ENCODE measurements around the gene CDH1. TPM values are rescaled to one million over a fixed set of nuclear protein-coding genes. Genes with fewer than 3 reads are reported as not detected.

The CDH1 gene
- total RNA-seq, 2 experiments from 2014 or later, result 0.31 to 0.49 TPM

- Histone ChIP-seq H3K4me1 (ENCODE audit: insufficient read depth, low read length) (peaks cover 5% of the 10 kb centered on the region), H3K9me3 (ENCODE audit: control insufficient read depth in 1 of 2, insufficient read depth in 1 of 2, low read length in 2 of 2) (no peaks in the 10 kb centered on the region), H3K27ac (ENCODE audit: low read depth in 1 of 2, low read length in 2 of 2) (no peak overlapping the region), H3K36me3 (ENCODE audit: insufficient read depth, low read length) (no peaks in the 10 kb centered on the region), H3K27me3 (ENCODE audit: control insufficient read depth in 1 of 2, insufficient read depth in 2 of 2, low read length in 2 of 2) (no peaks in the 10 kb centered on the region), H3K4me3 (ENCODE audit: low read length) (no peak overlapping the region)
- H3K9me3 Mint-ChIP-seq, result no peaks in the 10 kb centered on the region
- no peak overlapping the region for H3K27ac Mint-ChIP-seq
- no peak overlapping the region for H3K4me3 Mint-ChIP-seq
- no peak for DNase-seq
- ChIA-PET CTCF (no interaction called here), POLR2A (no interaction called here)
- H3K27me3 Mint-ChIP-seq, result no peaks in the 10 kb centered on the region
- no peak for TF ChIP-seq CTCF (IDR thresholded peaks at IDR 0.05)
- peaks cover 4% of the 10 kb centered on the region for H3K4me1 Mint-ChIP-seq (ENCODE audit: low read depth)
- H3K36me3 Mint-ChIP-seq (ENCODE audit: low read depth), result no peaks in the 10 kb centered on the region
- intact Hi-C loops (cut with DNase I, micrococcal nuclease), result no loop called here
- ATAC-seq (ENCODE audit: poor library complexity), result no peak
These were observed 14.1 kb downstream of the CDH1 start for GRCh38 chr16:68751160-68751559.

- H3K9me3 Mint-ChIP-seq, result no peaks in the 10 kb centered on the region
These were observed 15.5 kb downstream of the CDH1 start for GRCh38 chr16:68752602-68753001.

GRCh38 chr16:68754084-68754792, 17.1 kb downstream of the CDH1 start:
- Mint-ChIP-seq H3K27ac (no peak overlapping the region), H3K4me1 (ENCODE audit: low read depth) (peaks cover 9% of the 10 kb centered on the region), H3K27me3 (no peaks in the 10 kb centered on the region), H3K9me3 (no peaks in the 10 kb centered on the region), H3K4me3 (no peak overlapping the region), H3K36me3 (ENCODE audit: low read depth) (no peaks in the 10 kb centered on the region)
- Histone ChIP-seq H3K9me3 (ENCODE audit: control insufficient read depth in 1 of 2, insufficient read depth in 1 of 2, low read length in 2 of 2) (no peaks in the 10 kb centered on the region), H3K36me3 (ENCODE audit: insufficient read depth, low read length) (no peaks in the 10 kb centered on the region), H3K4me3 (ENCODE audit: low read length) (no peak overlapping the region), H3K27me3 (ENCODE audit: control insufficient read depth in 1 of 2, insufficient read depth in 2 of 2, low read length in 2 of 2) (no peaks in the 10 kb centered on the region), H3K4me1 (ENCODE audit: insufficient read depth, low read length) (peaks cover 8% of the 10 kb centered on the region), H3K27ac (ENCODE audit: low read depth in 1 of 2, low read length in 2 of 2) (no peak overlapping the region)
- TF ChIP-seq CTCF (IDR thresholded peaks at IDR 0.05), result no peak
- ChIA-PET CTCF (no interaction called here), POLR2A (no interaction called here)
- DNase-seq, result no peak
- no peak for ATAC-seq (ENCODE audit: poor library complexity)
- intact Hi-C loops (cut with DNase I, micrococcal nuclease), result no loop called here

More at GRCh38 chr16:68752602-68753001, 15.5 kb downstream of the CDH1 start:
- DNase-seq (peak in 3 of 14 experiments; percentile 14 to 47 (median 29)), ATAC-seq (ENCODE audit: poor library complexity) (peak; percentile 54)
- ChIA-PET POLR2A (no interaction called here), CTCF (no interaction called here)
- Mint-ChIP-seq H3K27ac (no peak overlapping the region), H3K4me1 (ENCODE audit: low read depth) (peaks cover 9% of the 10 kb centered on the region), H3K27me3 (no peaks in the 10 kb centered on the region), H3K36me3 (ENCODE audit: low read depth) (no peaks in the 10 kb centered on the region), H3K4me3 (no peak overlapping the region)
- intact Hi-C loops (cut with DNase I, micrococcal nuclease), result no loop called here
- H3K27ac ChIP-seq (ENCODE audit: low read depth in 1 of 2, low read length in 2 of 2), result no peak overlapping the region
- peaks cover 8% of the 10 kb centered on the region for H3K4me1 ChIP-seq (ENCODE audit: insufficient read depth, low read length)
- TF ChIP-seq CTCF (IDR thresholded peaks at IDR 0.05), result no peak
- H3K4me3 ChIP-seq (ENCODE audit: low read length), result no peak overlapping the region
- H3K9me3 ChIP-seq (ENCODE audit: control insufficient read depth in 1 of 2, insufficient read depth in 1 of 2, low read length in 2 of 2), result no peaks in the 10 kb centered on the region
- H3K36me3 ChIP-seq (ENCODE audit: insufficient read depth, low read length), result no peaks in the 10 kb centered on the region
- H3K27me3 ChIP-seq (ENCODE audit: control insufficient read depth in 1 of 2, insufficient read depth in 2 of 2, low read length in 2 of 2), result no peaks in the 10 kb centered on the region
